ENCODE results near the gene COL20A1.
"Not testable (repeated sequence)": the region's sequence is repeated elsewhere in the genome, so short reads cannot be mapped to it uniquely, and the experiment has no call there.

Gene COL20A1

DNA sequence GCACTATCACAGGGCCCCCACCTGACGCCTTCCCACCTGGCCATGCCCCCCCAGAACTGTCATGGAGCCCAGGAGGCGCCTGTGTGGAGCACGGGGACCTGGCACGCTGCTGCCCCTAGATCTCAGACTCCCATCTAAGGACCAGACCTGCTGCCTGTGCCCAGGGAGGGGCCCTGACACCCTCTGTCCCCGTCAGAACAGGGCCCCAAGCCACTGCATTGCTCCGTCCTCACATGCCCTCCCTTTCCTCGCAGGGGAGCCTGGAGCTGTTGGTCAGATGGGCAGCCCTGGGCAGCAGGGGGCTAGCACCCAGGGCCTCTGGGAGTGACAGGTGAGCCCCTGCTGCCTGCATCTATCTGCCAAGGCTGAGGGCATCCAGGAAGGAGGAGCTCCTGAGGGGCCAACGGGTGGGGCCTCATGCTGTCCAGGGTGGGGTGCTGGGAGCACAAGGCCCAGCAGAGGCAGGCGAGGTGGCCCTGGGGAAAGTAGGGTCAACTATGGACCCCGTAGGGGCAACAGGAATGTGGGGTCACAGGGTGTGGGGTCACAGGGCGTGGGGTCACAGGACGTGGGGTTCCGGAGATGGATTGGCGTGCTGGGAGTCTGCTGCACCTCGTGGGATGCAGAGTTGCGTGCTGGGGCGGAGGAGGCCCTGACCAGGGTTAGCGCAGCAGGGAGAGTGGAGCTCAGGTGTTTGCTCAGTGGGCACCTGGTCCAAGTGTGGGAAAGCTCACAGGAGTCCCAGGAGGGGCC is 36.5 kb downstream of the COL20A1 start:
- DNase-seq, result no peak

DNA sequence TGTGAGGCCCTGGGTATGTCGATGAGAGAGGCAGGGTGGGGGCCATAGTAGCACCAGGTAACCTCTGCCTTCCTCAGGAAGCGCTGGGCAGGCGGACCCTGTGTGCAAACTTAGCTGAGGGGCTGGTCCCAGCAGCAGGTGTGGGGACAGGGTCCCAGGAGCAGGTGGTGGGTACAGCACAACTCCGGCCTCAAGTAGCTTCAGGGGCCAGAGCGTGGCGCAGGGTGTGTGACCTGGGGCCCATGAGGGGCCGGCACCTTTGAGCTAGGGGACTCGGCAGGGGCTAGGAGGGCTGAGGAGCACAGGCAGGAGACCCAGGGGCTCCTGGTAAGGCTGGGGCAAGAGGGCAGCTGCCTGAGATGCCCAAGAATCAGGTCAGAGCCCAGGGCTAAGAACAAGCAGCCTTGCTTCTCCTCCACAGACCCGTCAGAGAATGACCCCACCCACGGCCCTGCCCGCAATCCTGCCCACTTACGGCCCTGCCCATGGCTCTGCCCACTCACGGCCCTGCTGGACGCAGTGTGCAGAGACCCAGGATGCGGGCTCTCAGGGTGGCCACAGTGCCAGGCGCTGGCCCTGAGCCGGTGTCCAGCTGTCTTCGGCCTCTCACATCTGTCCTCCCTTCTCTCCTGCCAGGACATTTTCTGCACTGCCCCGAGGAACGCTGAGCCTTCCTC is 37.2 kb downstream of the COL20A1 start:
- no peak for DNase-seq

- no peak for DNase-seq
Observed at GRCh38 chr20:63330940-63331339, 38.0 kb downstream of the COL20A1 start.

- DNase-seq, result no peak
Observed at GRCh38 chr20:63331741-63332400, 38.9 kb downstream of the COL20A1 start.

DNA sequence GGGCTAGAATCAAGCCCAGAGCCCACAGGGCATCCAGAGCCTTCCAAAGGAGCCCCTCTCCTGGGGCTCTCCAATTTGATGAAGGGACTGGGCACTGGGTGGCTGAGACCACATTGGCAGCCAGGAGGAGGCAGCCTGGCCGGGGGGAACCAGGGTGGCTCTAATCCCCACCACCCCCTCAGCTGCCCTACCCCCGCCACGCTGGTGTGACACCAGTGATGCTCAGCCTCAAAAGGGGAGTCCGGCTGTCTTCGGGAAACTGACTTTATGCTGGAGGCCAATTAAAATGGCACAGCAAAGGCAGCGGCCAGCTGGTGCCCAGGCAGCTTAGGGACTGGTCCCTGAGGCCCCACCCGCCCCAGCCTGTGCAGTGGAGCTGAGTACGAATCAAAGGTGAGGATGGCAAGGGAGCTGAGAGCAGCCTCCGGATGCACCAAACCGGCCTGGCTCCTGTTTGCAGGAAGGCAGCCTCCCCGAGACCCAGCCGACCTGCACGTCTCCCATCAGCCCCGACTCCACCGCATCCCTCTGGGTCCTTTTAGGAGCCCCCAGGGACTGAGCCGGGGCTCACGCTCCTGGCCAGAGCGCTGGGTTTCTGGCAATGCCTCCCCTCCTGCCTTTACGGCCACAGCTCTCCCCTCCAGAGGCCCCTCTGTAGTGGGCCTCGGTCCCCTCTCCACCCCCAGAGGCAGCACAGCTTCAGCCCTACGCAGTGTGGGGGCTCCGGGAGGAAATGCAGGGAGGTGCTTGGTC is 39.7 kb downstream of the COL20A1 start:
- no peak for DNase-seq

- no peak for DNase-seq
Observed at GRCh38 chr20:63333241-63333836, 40.4 kb downstream of the COL20A1 start.

DNA sequence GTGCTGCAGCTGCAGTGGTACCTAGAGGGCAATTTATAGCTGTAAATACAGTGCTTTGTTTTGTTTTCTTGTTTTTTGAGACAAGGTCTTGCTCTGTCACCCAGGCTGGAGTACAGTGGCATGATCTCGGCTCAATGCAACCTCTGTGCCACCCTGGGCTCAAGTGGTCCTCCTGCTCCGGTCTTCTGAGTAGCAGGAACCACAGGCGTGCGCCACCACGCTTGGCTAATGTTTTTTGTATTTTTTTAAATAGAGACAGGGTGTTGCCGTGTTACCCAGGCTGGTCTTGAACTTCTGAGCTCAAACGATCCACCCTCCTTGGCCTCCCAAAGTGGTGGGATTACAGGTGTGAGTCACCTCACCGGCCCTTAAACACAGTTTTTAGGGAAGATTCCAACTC is 41.4 kb downstream of the COL20A1 start:
- no peak for DNase-seq

- not testable (repeated sequence) for DNase-seq
Observed at GRCh38 chr20:63335060-63335459, 42.1 kb downstream of the COL20A1 start.

- no peak for DNase-seq
Observed at GRCh38 chr20:63335711-63336110, 42.7 kb downstream of the COL20A1 start.

GRCh38 chr20:63336232-63336752 is 43.3 kb downstream of the COL20A1 start:
- DNase-seq, result no peak

- DNase-seq, result no peak
Observed at GRCh38 chr20:63337786-63338420, 44.9 kb downstream of the COL20A1 start.

DNA sequence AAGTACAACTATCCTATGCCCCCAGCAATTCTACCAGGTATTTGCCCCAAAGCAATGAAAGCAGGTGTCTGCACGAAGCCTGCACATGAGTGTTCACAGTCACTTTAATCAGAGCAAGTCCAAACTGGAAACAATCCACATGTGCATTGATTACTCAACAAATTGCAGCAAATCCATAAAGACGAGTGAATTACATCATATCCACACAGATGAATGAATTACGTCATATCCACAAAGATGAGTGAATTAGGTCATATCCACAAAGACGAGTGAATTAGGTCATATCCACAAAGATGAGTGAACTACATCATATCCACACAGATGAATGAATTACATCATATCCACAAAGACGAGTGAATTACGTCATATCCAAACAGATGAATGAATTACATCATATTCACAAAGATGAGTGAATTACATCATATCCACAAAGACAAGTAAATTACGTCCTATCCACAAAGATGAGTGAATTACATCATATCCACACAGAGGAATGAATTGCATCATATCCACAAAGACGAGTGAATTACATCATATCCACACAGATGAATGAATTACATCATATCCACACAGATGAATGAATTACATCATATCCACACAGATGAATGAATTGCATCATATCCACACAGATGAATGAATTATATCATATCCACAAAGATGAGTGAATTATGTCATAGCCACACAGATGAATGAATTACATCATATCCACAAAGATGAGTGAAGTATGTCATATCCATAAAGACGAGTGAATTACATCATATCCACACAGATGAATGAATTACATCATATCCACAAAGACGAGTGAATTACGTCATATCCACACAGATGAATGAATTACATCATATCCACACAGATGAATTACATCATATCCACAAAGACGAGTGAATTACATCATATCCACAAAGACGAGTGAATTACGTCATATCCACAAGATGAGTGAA is 46.4 kb downstream of the COL20A1 start:
- not testable (repeated sequence) for DNase-seq

GRCh38 chr20:63340158-63340688 is 47.2 kb downstream of the COL20A1 start:
- DNase-seq, result not testable (repeated sequence)

GRCh38 chr20:63342561-63343459 is 49.8 kb downstream of the COL20A1 start:
- peak in 1 of 56 donors; percentile 27 for DNase-seq

DNA sequence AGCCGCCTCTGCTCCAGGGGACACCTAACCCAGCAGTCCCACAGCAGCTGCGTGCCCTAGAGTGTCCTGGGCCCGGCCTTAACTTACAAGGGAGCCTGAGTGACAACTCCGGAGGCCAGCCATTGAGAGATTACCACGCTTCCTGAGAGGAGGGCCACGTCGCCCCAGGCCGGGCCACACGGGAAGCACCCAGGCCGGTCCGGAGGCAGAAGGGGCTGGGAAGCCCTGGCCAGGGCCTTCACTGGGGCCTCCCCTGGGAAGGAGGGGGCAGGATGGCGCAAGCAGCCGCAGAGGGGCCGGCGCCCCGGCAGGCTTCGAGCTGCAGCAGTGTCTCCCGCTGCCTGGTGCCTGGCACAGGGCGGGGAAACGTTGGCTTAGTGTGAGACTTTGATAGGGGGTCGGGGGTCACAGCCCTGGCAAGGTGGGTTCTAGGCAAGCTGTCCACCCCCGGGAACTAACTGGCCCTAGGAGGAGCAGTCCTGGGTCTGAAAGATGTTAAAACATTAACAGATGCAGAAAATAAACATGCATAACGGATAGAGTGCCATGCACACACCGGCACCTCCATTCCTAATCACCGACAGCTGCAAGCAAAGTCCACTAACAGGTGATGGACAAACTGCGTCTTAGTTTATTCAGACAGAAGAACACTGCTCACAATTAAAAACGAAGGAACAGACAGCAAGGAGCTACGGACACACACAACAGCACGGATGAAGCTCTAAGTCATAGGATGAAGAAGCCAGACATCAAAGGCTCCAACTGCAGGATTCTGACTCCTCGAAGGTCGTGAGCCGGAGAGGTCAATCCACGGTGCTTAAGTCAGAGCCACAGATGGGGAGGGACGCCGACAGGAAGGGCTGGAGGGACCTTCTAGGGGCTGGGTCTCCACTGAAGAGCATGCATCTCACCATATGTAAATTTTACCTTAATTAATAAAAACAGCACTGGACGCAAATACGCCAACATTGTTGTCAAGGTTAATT is 50.8 kb downstream of the COL20A1 start:
- DNase-seq, result no peak

DNA sequence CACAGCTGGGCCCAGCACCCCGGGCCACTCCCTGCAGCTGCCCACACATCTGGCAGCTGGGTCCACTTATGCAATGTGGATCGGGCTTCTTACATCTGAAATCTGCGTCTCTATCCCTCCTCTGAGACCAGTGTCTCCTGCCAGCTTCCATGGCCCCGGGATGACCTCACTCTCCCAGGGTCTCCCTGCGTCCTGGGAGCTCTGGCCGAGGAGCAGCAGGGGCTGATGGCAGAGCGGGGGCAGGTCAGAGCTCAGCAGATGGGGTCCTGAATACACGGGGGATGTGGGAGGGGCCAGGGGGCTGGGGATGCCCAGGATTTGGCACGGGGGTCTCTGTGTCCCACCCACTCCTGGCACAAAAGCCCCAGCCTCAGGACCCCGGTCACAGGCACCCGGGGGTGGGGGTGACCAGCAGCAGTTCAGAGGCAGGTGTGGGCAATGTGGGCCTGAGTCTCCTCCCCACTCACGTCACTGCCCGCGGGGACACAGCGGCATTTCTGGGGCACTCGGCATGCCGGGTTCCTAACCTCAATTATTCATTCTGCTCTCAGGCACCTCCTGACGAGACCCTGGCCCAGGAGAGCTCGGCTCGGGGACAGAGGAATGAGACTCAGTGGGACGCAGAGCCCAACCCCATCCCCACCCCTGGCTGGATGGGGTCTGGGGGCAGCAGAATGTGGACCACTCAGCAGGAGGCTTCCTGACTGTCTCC is 51.8 kb downstream of the COL20A1 start:
- DNase-seq, result no peak
